GM18505 (cell line): ENCODE results near the gene ADAMTS4.

Experiments used
- ATAC-seq: cut with Tn5 transposase; IDR thresholded peaks from one replicate; pipeline ENCODE4 v1.9.1; 2021; ENCODE audit not compliant: unreplicated experiment
- POLR2A ChIP-seq: IDR thresholded peaks from 4 replicates; pipeline ENCODE4 v1.6.1; 2011; ENCODE audit warnings: borderline replicate concordance; ENCODE audit not compliant: insufficient read depth, insufficient read length; ENCODE audit errors: extremely low read depth

The ADAMTS4 gene

GRCh38 chr1:161214369-161214768, 15.5 kb upstream of the ADAMTS4 start:
- ATAC-seq: no peak
- TF ChIP-seq POLR2A: no peak

GRCh38 chr1:161209790-161210409, 11.0 kb upstream of the ADAMTS4 start:
- no peak for ATAC-seq
- no peak for TF ChIP-seq POLR2A

- no peak for TF ChIP-seq POLR2A
Measured at GRCh38 chr1:161207173-161207572, 8.3 kb upstream of the ADAMTS4 start.

GRCh38 chr1:161206411-161207140, 7.7 kb upstream of the ADAMTS4 start:
- ATAC-seq: no peak
- no peak for TF ChIP-seq POLR2A

More at GRCh38 chr1:161207173-161207572, 8.3 kb upstream of the ADAMTS4 start:
- ATAC-seq: no peak

- TF ChIP-seq POLR2A: peak; percentile 95
- peak; percentile 96 for ATAC-seq
Measured at GRCh38 chr1:161201836-161202712, 3.2 kb upstream of the ADAMTS4 start, which contains the start of gene NDUFS2. TSS of gene NDUFS2 (plus strand) at chr1:161202367. CDS start at chr1:161202386, 19 bp downstream.

- no peak for TF ChIP-seq POLR2A
- ATAC-seq: no peak
Measured at GRCh38 chr1:161200992-161201835, 2.4 kb upstream of the ADAMTS4 start.

GRCh38 chr1:161200421-161200991, 1.7 kb upstream of the ADAMTS4 start:
- ATAC-seq: no peak
- no peak for TF ChIP-seq POLR2A

- no peak for ATAC-seq
- no peak for TF ChIP-seq POLR2A
Measured at GRCh38 chr1:161199506-161200139, 769 bp upstream of the ADAMTS4 start.

GRCh38 chr1:161198194-161198896, 509 bp downstream of the ADAMTS4 start:
- ATAC-seq: no peak

GRCh38 chr1:161197560-161198193, 1.2 kb downstream of the ADAMTS4 start:
- TF ChIP-seq POLR2A: no peak
- ATAC-seq: no peak

More at GRCh38 chr1:161198194-161198896, 509 bp downstream of the ADAMTS4 start:
- no peak for TF ChIP-seq POLR2A
